ENCODE results near the gene ASPN. TPM values are rescaled to one million over a fixed set of nuclear protein-coding genes. Genes with fewer than 3 reads are reported as not detected.

Gene ASPN
- 0.08 TPM in 1 of 2 replicates, not detected in the other for total RNA-seq

DNA sequence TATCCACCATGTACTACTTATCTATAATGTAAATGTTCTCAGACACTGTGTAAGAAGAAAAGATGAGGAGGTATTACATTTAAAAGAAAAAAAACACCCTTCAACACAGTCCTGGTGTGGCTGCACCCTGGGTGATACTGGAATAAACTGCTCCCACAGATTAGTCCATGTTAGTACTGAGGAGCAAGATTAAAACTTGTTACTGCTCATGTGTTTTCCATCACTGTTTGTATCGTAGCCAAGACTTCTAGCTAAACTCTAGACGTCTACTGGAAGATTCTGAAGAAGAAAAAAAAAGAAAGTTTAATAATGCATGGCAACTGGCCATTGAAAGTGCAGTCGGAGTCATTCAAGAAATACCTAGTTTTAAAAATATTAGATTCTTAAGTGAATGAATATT is at the start of gene ASPN:
TSS of gene ASPN (minus strand) at position 178 of the 400 bp plus-strand sequence.

DNA sequence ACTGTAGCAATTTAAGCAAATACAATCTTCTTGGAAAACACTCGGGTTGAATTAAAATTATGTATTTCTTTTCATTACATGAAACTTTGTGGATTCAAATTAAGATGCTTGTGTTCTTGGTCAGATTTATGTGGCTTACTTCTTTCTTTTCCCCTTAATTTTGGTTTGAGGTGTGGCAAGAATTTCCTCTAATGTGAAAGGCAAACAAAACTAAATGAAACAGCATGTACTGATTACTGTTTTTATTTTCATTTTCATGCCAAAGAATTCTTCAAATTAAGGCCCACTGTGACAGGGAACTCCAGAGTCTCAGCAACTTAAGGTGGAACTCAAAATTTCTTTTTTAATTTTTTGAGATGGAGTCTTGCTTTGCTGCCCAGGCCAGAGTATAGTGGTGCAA is 58.0 kb downstream of the ASPN start, which contains the start of gene OMD:
TSS of gene OMD (minus strand) at position 132 of the 400 bp plus-strand sequence. CDS start 6,913 bp downstream, outside the sequence.

Other genes starting within 250 kb of the ASPN start
- 162 and 224 TPM in 2 replicates for gene IARS1, start 188.8 kb downstream of the ASPN start, total RNA-seq
- gene NOL8, start 157.2 kb downstream of the ASPN start, total RNA-seq, result 20.6 and 22.7 TPM in 2 replicates
- gene CENPP, start 156.6 kb downstream of the ASPN start, total RNA-seq, result 3.9 and 8.6 TPM in 2 replicates
- gene OGN, start 77.9 kb downstream of the ASPN start, total RNA-seq, result not detected in 2 replicates
- gene OMD, start 58.0 kb downstream of the ASPN start, total RNA-seq, result not detected in 2 replicates
- gene ECM2, start 53.5 kb upstream of the ASPN start, total RNA-seq, result 0.62 and 0.84 TPM in 2 replicates
- 16.3 and 20.1 TPM in 2 replicates for gene IPPK, start 187.6 kb upstream of the ASPN start, total RNA-seq